Astrocyte (in vitro differentiated cells and primary cell): Measurements from ENCODE around the gene IQCB1. TPM values are rescaled to one million over a fixed set of nuclear protein-coding genes. Genes with fewer than 3 reads are reported as not detected.
"Not testable (repeated sequence)": the region's sequence is repeated elsewhere in the genome, so short reads cannot be mapped to it uniquely, and the experiment has no call there.

Experiments used
- DNase-seq: peaks from one replicate; pipeline ENCODE4 v3.0.0-alpha.2; 2010; ENCODE audit warnings: low read depth
- FAIRE-seq: peaks from 2 replicates; lab custom pipeline; 2011; peaks lifted over from hg19 to GRCh38; lab: Jason Lieb, UNC
- H2AFZ ChIP-seq: 2 replicates; pipeline ENCODE4 v1.6.0; 2012; ENCODE audit warnings: low read depth, low read length, inconsistent platforms
- H3K27ac ChIP-seq: 2 replicates; pipeline ENCODE4 v1.5.1; 2011; ENCODE audit warnings: low read depth, low read length, inconsistent platforms
- H3K27me3 ChIP-seq: 2 replicates; pipeline ENCODE4 v1.6.0; 2011; ENCODE audit warnings: low read length, inconsistent platforms; ENCODE audit not compliant: insufficient read depth
- H3K36me3 ChIP-seq: 2 replicates; pipeline ENCODE4 v1.5.1; 2011; ENCODE audit warnings: low read length, inconsistent platforms; ENCODE audit not compliant: insufficient read depth
- H3K4me1 ChIP-seq: 2 replicates; pipeline ENCODE4 v1.5.1; 2011; ENCODE audit warnings: low read length, inconsistent platforms; ENCODE audit not compliant: insufficient read depth
- H3K4me2 ChIP-seq: 2 replicates; pipeline ENCODE4 v1.6.0; 2012; ENCODE audit warnings: low read length, inconsistent platforms
- H3K4me3 ChIP-seq: 2 replicates; pipeline ENCODE4 v1.5.1; 2011; ENCODE audit warnings: low read depth, mild to moderate bottlenecking, low read length, inconsistent platforms; ENCODE audit not compliant: insufficient read depth
- H3K79me2 ChIP-seq: 2 replicates; pipeline ENCODE4 v1.6.0; 2012; ENCODE audit warnings: mild to moderate bottlenecking, low read length, inconsistent platforms; ENCODE audit not compliant: insufficient read depth
- H3K9ac ChIP-seq: 2 replicates; pipeline ENCODE4 v1.6.0; 2012; ENCODE audit warnings: mild to moderate bottlenecking, low read length, inconsistent platforms
- H3K9me3 ChIP-seq: 2 replicates; pipeline ENCODE4 v1.5.1; 2012; ENCODE audit warnings: low read depth, mild to moderate bottlenecking, low read length, inconsistent platforms; ENCODE audit not compliant: insufficient read depth
- H4K20me1 ChIP-seq: 2 replicates; pipeline ENCODE4 v1.6.0; 2012; ENCODE audit warnings: low read length, inconsistent platforms; ENCODE audit not compliant: insufficient read depth
- H3K27ac Mint-ChIP-seq: one replicate; pipeline ENCODE4 v1.8.0; 2021; ENCODE audit warnings: mild to moderate bottlenecking, mixed read lengths; ENCODE audit not compliant: unreplicated experiment
- H3K27me3 Mint-ChIP-seq: one replicate; pipeline ENCODE4 v1.8.0; 2021; ENCODE audit warnings: low read depth, mixed read lengths; ENCODE audit not compliant: unreplicated experiment
- H3K36me3 Mint-ChIP-seq: one replicate; pipeline ENCODE4 v1.8.0; 2021; ENCODE audit warnings: low read depth, mixed read lengths; ENCODE audit not compliant: unreplicated experiment
- H3K4me1 Mint-ChIP-seq: one replicate; pipeline ENCODE4 v1.8.0; 2021; ENCODE audit warnings: low read depth, mixed read lengths; ENCODE audit not compliant: unreplicated experiment
- H3K4me3 Mint-ChIP-seq: one replicate; pipeline ENCODE4 v1.8.0; 2021; ENCODE audit warnings: mild to moderate bottlenecking, moderate library complexity, mixed read lengths; ENCODE audit not compliant: unreplicated experiment
- H3K9me3 Mint-ChIP-seq: one replicate; pipeline ENCODE4 v1.8.0; 2021; ENCODE audit warnings: mild to moderate bottlenecking, mixed read lengths; ENCODE audit not compliant: unreplicated experiment
- CTCF ChIP-seq: IDR thresholded peaks from 2 replicates; pipeline ENCODE4 v1.5.1; 2011; ENCODE audit warnings: low read depth, mild to moderate bottlenecking, inconsistent platforms, low read length, moderate library complexity; ENCODE audit not compliant: insufficient read depth
- EZH2 ChIP-seq: IDR thresholded peaks from 2 replicates; pipeline ENCODE4 v1.6.1; 2012; ENCODE audit warnings: mild to moderate bottlenecking, low read length, inconsistent platforms; ENCODE audit not compliant: insufficient read depth
- total RNA-seq: library from RNA; stranded (reverse); gene quantifications from 2 replicates; pipeline ENCODE4 v1.2.1, GENCODE V29; 2021

Gene IQCB1
- total RNA-seq, 1 donor from 2014 or later = 13.8 TPM

- H3K27ac Mint-ChIP-seq = no peak overlapping the region
- H3K36me3 Mint-ChIP-seq = no peaks in the 10 kb centered on the region
- Histone ChIP-seq H3K36me3 (no peaks in the 10 kb centered on the region), H2AFZ (no peak overlapping the region), H3K27me3 (no peaks in the 10 kb centered on the region), H3K9me3 (no peaks in the 10 kb centered on the region), H3K4me2 (no peak overlapping the region), H3K79me2 (no peaks in the 10 kb centered on the region), H4K20me1 (no peaks in the 10 kb centered on the region), H3K4me1 (no peaks in the 10 kb centered on the region), H3K27ac (no peak overlapping the region), H3K9ac (no peak overlapping the region), H3K4me3 (no peak overlapping the region)
- no peaks in the 10 kb centered on the region for H3K4me1 Mint-ChIP-seq
- no peak overlapping the region for H3K4me3 Mint-ChIP-seq
- FAIRE-seq (no peak), DNase-seq (no peak)
- H3K27me3 Mint-ChIP-seq = no peaks in the 10 kb centered on the region
- no peak for TF ChIP-seq EZH2
- no peak for TF ChIP-seq CTCF
- no peaks in the 10 kb centered on the region for H3K9me3 Mint-ChIP-seq
Observed at GRCh38 chr3:121869736-121870135, 34.9 kb upstream of the IQCB1 start.

GRCh38 chr3:121863801-121864200, 28.9 kb upstream of the IQCB1 start:
- Mint-ChIP-seq H3K27me3 (no peaks in the 10 kb centered on the region), H3K9me3 (peaks cover 2% of the 10 kb centered on the region), H3K27ac (no peak overlapping the region), H3K4me1 (no peaks in the 10 kb centered on the region), H3K36me3 (peaks cover 2% of the 10 kb centered on the region), H3K4me3 (no peak overlapping the region)
- TF ChIP-seq EZH2 (no peak), CTCF (no peak)
- Histone ChIP-seq H3K4me1 (no peaks in the 10 kb centered on the region), H4K20me1 (no peaks in the 10 kb centered on the region), H3K27me3 (no peaks in the 10 kb centered on the region), H3K79me2 (no peaks in the 10 kb centered on the region), H3K9me3 (no peaks in the 10 kb centered on the region), H3K9ac (no peak overlapping the region), H3K4me2 (no peak overlapping the region), H2AFZ (no peak overlapping the region), H3K36me3 (no peaks in the 10 kb centered on the region), H3K27ac (no peak overlapping the region), H3K4me3 (no peak overlapping the region)
- no peak for FAIRE-seq
- no peak for DNase-seq

GRCh38 chr3:121863247-121863646, 28.4 kb upstream of the IQCB1 start:
- not testable (repeated sequence) for DNase-seq, H3K9me3 ChIP-seq, H3K9ac ChIP-seq, H3K4me1 Mint-ChIP-seq, H3K4me3 ChIP-seq, H3K27ac Mint-ChIP-seq, H3K9me3 Mint-ChIP-seq, FAIRE-seq, H3K36me3 ChIP-seq, H4K20me1 ChIP-seq, H3K79me2 ChIP-seq, H3K4me3 Mint-ChIP-seq, H2AFZ ChIP-seq, H3K36me3 Mint-ChIP-seq, H3K27me3 ChIP-seq, H3K27me3 Mint-ChIP-seq, H3K4me1 ChIP-seq, H3K27ac ChIP-seq, H3K4me2 ChIP-seq

GRCh38 chr3:121857778-121858177, 22.9 kb upstream of the IQCB1 start:
- not testable (repeated sequence) for H3K27me3 ChIP-seq, H3K4me3 Mint-ChIP-seq, H4K20me1 ChIP-seq, H3K79me2 ChIP-seq, H3K9me3 Mint-ChIP-seq, H3K4me1 ChIP-seq, FAIRE-seq, H3K27me3 Mint-ChIP-seq, H3K4me1 Mint-ChIP-seq, H3K36me3 ChIP-seq, H3K4me2 ChIP-seq, H3K4me3 ChIP-seq, H3K36me3 Mint-ChIP-seq, DNase-seq, H3K27ac Mint-ChIP-seq, H3K9me3 ChIP-seq, H3K27ac ChIP-seq, H3K9ac ChIP-seq, H2AFZ ChIP-seq
